ENCODE data around the gene EFHC1.

GRCh38 chr6:52572536-52572935 lies 152.4 kb downstream of the EFHC1 start:
- no peak for TF ChIP-seq CTCF (IDR thresholded peaks at IDR 0.05)
- no peak for TF ChIP-seq EP300 (IDR thresholded peaks at IDR 0.05)
- no peak for TF ChIP-seq POLR2A (IDR thresholded peaks at IDR 0.05)
